ENCODE results near the gene UGGT1. TPM values are rescaled to one million over a fixed set of nuclear protein-coding genes. Genes with fewer than 3 reads are reported as not detected.

The UGGT1 gene
- 29.7 TPM for polyA plus RNA-seq (ENCODE audit: insufficient read length)

- DNase-seq, result peak; percentile 97
Observed at GRCh38 chr2:128090945-128091725, at the start of gene UGGT1. TSS of gene UGGT1 (plus strand) at chr2:128091200. CDS start at chr2:128091358, 158 bp downstream.

DNA sequence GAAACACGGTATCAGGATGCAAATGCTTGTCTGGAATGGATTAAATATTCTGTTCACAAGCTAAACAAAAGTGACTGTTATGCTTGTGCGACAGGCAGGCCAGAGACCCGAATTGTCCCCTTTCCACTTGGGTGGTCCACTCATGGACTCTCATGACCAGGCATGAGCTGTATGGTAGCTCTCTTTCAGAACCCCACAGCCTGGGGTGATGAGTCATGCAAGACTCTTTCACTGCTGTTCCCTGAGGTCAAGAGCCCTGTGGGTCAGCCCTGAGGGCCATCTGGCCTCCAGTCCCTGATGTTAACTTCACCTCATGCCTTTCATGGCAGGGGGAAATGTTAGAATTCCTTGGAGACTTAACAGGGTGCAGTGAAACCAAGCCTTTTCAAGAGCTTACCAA is 49.4 kb upstream of the UGGT1 start:
- no peak for DNase-seq

DNA sequence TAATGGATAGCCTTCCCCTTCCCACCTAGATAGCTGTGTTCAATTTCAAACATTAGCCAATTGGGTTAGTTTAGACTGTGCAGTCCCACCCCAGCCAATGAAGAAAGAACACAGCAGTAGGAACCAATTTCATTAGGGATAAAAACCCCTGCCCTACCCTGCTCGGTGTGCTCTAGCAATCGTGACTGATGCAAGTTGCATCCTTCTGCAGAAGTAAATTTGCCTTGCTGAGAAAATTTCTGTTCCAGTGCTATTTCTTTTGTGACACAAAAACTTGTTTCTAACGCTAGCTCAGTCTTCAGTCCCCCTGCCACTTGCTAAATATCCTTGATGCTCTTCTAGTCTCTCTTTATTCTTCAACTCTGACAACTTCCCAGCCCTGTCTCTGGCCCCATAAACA is 48.0 kb upstream of the UGGT1 start:
- DNase-seq, result no peak

DNA sequence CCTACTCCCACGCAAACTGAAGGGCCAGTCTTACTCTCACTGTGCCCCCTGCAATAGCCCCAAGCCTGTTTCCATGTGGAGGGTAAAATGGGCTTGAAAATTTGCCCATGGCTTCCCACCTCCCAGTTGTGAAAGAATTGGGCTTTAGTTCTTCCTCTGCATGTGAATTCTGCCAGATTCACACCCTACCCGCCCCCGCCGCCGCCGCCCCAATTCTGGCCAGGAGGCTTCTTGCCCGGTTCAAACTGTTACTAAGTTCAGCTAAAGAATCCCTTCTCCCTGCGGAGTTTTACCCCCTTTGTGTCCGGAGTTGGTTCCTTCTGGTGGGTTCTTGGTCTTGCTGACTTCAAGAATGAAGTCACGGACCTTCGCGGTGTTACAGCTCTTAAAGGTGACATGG is 37.7 kb upstream of the UGGT1 start:
- no peak for DNase-seq

- no peak for DNase-seq
Observed at GRCh38 chr2:128054104-128054885, 36.7 kb upstream of the UGGT1 start.

DNA sequence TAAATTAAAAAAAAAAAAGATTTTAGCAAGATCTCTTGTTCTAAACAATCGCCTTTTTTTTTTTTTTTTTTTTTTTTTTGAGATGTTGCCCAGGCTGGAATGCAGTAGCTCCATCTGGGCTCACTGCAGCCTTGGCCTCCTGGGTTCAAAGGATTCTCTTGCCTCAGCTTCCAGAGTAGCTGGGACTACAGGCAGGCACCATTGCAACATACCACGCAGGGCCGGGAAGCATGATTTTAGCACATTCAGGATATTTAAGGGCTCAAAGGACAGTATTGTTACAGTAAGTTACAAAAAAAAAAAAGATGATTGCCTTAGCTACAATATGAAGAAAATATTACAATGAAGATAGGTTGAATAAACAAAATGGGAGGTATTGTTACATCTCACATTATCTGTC is 33.7 kb upstream of the UGGT1 start:
- DNase-seq, result no peak

DNA sequence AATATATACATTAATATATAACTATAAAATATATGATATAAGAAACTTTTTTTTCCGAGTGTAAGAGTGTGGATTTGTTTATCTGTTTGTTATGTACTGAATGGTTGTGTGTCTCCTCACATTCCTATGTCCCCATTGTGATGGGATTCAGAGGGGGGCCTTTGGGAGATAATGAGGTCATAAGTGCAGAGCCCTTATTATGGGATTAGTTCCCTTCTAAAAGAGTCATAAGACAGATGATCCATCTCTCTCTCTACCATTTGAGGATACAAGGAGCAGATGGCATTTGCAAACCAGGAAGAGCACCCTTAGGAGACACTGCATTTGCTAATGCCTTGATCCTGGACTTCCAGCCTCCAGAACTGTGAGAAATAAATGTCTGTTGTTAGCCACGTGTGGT is 32.9 kb upstream of the UGGT1 start:
- no peak for DNase-seq

DNA sequence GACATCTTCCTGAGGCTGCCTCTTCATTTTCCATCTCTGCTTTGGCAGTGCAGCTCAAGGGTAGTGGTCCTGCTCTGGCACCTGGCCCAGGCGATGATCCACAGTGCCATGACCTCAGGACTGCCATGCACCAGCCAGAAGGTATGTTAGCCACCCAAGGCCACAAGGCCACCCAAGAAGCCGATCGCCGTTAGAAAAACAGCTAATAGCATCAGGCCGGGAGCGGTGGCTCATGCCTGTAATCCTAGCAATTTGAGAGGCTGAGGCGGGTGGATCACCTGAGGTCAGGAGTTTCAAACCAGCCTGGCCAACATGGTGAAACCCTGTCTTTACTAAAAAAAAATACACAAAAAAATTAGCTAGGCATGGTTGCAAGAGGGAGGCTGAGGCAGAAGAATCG is 28.4 kb upstream of the UGGT1 start:
- no peak for DNase-seq

- DNase-seq, result no peak
Observed at GRCh38 chr2:128064353-128064752, 26.6 kb upstream of the UGGT1 start.

- no peak for DNase-seq
Observed at GRCh38 chr2:128069769-128070168, 21.2 kb upstream of the UGGT1 start.

GRCh38 chr2:128073278-128073677 is 17.7 kb upstream of the UGGT1 start:
- DNase-seq, result no peak

- no peak for DNase-seq
Observed at GRCh38 chr2:128076461-128077106, 14.4 kb upstream of the UGGT1 start.

- no peak for DNase-seq
Observed at GRCh38 chr2:128084757-128085156, 6.2 kb upstream of the UGGT1 start.

GRCh38 chr2:128086244-128086643 is 4.8 kb upstream of the UGGT1 start:
- DNase-seq, result no peak

DNA sequence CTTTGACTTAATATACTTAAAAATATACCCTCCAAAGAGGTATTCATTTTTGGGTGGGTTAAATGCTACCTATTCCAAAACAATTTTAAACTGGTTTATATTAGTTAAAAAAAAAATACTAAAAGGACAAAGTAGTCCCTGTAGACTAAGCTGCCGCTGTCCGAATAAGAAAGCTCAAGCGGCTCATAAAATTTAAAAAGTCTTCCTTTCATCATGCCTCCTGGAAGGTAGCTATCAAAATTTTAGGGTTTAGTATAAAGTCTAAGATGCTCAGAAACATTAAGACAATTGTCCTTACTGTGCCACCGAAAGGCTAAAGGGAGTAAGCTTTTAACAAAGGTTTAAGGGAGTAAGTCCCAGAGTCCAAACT is 440 bp upstream of the UGGT1 start:
- DNase-seq, result no peak

DNA sequence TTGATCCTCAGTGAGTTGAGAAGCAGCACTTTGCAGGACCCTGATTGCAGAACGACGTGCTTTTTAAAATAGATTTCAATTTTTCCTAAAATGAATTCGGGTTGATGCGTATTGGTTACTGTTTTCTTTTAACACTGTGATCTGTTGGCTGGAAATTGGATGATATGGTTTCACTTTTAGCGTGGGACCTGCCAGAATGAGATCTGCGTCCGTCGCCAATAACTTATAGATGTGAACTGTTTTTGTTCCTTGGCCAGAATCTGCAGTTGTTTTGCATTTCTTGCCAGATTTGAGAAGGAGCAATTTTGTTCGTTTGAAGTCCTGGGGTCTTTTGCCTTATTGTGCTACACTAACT is 703 bp downstream of the UGGT1 start:
- peak; percentile 3 for DNase-seq

DNA sequence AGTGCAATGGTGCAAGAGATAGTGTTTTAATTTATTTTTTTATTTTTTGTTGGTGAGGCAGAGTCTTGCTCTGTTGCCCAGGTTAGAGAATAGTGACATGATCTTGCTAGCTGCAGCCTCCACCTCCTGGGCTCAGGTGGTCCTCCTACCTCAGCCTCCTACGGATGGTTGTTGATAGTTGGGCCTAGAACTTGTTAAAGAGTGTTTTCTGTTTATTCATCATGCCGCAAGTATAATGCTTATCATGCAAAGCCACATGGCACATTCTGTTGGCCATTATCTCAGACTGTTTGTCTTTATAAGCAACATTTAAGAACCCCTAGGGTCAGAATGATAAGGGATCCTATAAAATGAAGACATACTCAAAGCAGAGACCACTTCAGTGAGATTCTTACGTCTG is 1.7 kb downstream of the UGGT1 start:
- no peak for DNase-seq

DNA sequence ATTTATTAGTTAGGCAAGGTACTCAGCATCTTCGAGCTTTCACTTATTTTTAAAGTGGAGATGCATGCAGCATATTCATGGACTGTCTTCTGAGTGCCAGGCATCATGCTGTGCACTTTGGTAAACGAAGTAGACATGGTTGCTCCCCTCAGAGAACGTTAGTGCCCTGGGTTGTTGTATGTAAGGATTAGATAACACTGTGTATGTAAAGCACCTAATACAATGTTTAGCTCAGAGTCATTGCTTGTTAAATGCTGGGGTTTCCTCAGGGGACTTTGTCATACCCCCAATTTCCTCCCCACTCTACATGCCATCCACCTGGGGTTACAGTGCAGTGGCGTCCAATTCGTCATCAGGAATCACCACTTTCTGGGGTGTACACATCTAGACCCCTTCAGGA is 2.8 kb downstream of the UGGT1 start:
- DNase-seq, result no peak

- DNase-seq, result no peak
Observed at GRCh38 chr2:128095201-128095600, 4.2 kb downstream of the UGGT1 start.

- no peak for DNase-seq
Observed at GRCh38 chr2:128103407-128103806, 12.4 kb downstream of the UGGT1 start.

GRCh38 chr2:128105072-128105471 is 14.1 kb downstream of the UGGT1 start:
- no peak for DNase-seq

DNA sequence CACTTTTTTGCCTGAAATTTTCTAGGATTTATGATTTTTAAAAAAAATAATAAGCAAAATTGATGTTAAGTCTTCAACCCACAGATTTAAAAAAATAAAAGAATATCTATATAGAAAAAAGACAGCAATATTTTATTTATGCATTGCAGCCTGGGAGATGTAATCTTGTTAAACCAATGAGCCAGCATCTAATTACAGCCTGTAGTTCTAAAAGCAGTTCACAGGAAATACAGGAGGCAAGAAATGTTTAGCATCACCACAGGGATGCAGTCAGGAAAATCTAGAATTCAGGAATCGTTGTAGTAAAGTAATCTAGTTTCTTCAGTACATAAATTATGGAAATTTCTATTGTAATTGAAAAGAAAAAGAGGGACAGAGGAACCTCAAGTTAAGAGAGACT is 17.2 kb downstream of the UGGT1 start:
- DNase-seq, result no peak

DNA sequence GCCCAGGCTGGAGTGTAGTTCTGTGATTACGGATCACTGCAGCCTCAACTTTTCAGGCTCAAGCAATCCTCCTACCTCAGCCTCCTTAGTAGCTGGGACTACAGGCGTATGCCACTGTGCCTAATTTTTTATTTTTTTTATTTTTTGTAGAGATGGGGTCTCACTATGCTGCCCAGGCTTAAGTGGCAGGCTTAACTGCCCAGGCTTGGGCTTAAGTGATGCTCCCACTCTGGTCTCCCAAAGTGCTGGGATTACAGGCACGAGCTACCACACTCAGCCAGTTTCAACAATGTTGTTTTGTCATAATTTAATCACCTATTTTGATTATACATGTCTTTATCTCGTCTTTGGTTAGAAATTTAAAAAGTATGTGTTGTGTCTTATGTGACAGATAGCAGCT is 18.2 kb downstream of the UGGT1 start:
- DNase-seq, result no peak
